Measurements from ENCODE around the gene TPM1. TPM values are rescaled to one million over a fixed set of nuclear protein-coding genes. Genes with fewer than 3 reads are reported as not detected.

The TPM1 gene
- total and polyA plus RNA-seq, 8 donors, result 196 to 681 (median 587) TPM

- H3K9me3 ChIP-seq, result no peaks in the 10 kb centered on the region
- intact Hi-C loops (cut with DNase I), result no loop called here
Observed at GRCh38 chr15:63035253-63035652, 7.3 kb upstream of the TPM1 start.

DNA sequence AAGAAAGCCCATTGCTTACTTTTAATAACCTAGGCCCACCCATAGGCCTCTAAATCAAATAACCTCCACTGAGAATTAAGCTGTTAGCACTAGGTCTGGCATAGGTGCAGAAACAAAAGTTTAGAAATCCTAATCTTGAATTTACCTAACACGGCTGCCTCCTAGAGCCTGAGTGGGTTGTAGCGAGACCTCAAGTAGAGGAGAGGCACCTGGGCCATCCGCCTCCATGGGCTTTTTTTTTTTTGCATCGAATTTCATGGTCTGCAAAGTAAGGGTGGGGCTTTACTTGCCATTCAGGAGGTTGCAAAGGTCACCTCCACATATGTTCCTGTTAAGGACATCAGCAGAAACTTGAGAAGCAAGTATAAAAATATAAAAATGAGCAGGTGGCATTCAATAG lies 6.6 kb upstream of the TPM1 start:
- Histone ChIP-seq H3K4me3 (no peak overlapping the region), H3K9me3 (no peaks in the 10 kb centered on the region), H3K27ac (no peak overlapping the region), H3K27me3 (peaks cover 0 to 22% of the 10 kb centered on the region in 2 donors), H3K36me3 (no peaks in the 10 kb centered on the region), H3K4me1 (no peaks in the 10 kb centered on the region)
- TF ChIP-seq, protein P1, sequence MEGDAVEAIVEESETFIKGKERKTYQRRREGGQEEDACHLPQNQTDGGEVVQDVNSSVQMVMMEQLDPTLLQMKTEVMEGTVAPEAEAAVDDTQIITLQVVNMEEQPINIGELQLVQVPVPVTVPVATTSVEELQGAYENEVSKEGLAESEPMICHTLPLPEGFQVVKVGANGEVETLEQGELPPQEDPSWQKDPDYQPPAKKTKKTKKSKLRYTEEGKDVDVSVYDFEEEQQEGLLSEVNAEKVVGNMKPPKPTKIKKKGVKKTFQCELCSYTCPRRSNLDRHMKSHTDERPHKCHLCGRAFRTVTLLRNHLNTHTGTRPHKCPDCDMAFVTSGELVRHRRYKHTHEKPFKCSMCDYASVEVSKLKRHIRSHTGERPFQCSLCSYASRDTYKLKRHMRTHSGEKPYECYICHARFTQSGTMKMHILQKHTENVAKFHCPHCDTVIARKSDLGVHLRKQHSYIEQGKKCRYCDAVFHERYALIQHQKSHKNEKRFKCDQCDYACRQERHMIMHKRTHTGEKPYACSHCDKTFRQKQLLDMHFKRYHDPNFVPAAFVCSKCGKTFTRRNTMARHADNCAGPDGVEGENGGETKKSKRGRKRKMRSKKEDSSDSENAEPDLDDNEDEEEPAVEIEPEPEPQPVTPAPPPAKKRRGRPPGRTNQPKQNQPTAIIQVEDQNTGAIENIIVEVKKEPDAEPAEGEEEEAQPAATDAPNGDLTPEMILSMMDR (IDR thresholded peaks at IDR 0.05), result no peak
- intact Hi-C loops (cut with DNase I), result no loop called here
- DNase-seq (no peak), ATAC-seq (no peak)

More at GRCh38 chr15:63035253-63035652, 7.3 kb upstream of the TPM1 start:
- DNase-seq, result no peak
- Histone ChIP-seq H3K4me1 (peaks cover 0 to 5% of the 10 kb centered on the region in 2 donors), H3K4me3 (no peak overlapping the region), H3K27ac (no peak overlapping the region), H3K36me3 (no peaks in the 10 kb centered on the region), H3K27me3 (peaks cover 0 to 15% of the 10 kb centered on the region in 2 donors)
- TF ChIP-seq, protein P1 (IDR thresholded peaks at IDR 0.05), result no peak
- no peak for ATAC-seq

GRCh38 chr15:63037976-63038720 lies 4.4 kb upstream of the TPM1 start:
- DNase-seq (no peak), ATAC-seq (no peak)
- H3K9me3 ChIP-seq, result no peaks in the 10 kb centered on the region
- H3K4me1 ChIP-seq, result peaks cover 0 to 13% of the 10 kb centered on the region in 2 donors
- H3K27ac ChIP-seq, result no peak overlapping the region
- TF ChIP-seq, protein P1 (IDR thresholded peaks at IDR 0.05), result no peak
- intact Hi-C loops (cut with DNase I), result no loop called here
- H3K36me3 ChIP-seq, result no peaks in the 10 kb centered on the region
- peaks cover 16 to 44% of the 10 kb centered on the region in 2 donors for H3K27me3 ChIP-seq
- H3K4me3 ChIP-seq, result no peak overlapping the region

- intact Hi-C loops (cut with DNase I), result no loop called here
- no peak for DNase-seq
- peaks cover 0 to 22% of the 10 kb centered on the region in 2 donors for H3K4me1 ChIP-seq
- H3K27me3 ChIP-seq, result peaks cover 22 to 53% of the 10 kb centered on the region in 2 donors
- ATAC-seq, result no peak
- H3K27ac ChIP-seq, result no peak overlapping the region
- H3K9me3 ChIP-seq, result no peaks in the 10 kb centered on the region
- TF ChIP-seq, protein P1 (IDR thresholded peaks at IDR 0.05), result no peak
- no peaks in the 10 kb centered on the region for H3K36me3 ChIP-seq
- no peak overlapping the region for H3K4me3 ChIP-seq
Observed at GRCh38 chr15:63038926-63039673, 3.4 kb upstream of the TPM1 start.

GRCh38 chr15:63039811-63040210 lies 2.7 kb upstream of the TPM1 start:
- no peak overlapping the region for H3K4me3 ChIP-seq
- intact Hi-C loops (cut with DNase I), result loop anchor here in 1 of 2 donors (10.0 kb wide), 2 partner anchors 255 to 365 kb away; no protein-coding TSS in a partner anchor
- no peaks in the 10 kb centered on the region for H3K9me3 ChIP-seq
- no peaks in the 10 kb centered on the region for H3K36me3 ChIP-seq
- H3K27ac ChIP-seq, result no peak overlapping the region
- DNase-seq (no peak), ATAC-seq (no peak)
- peaks cover 22 to 55% of the 10 kb centered on the region in 2 donors for H3K27me3 ChIP-seq
- H3K4me1 ChIP-seq, result peaks cover 0 to 24% of the 10 kb centered on the region in 2 donors
- TF ChIP-seq, protein P1 (IDR thresholded peaks at IDR 0.05), result no peak

All from left lung (tissue), 10 donors.